Stimulated activated naive CD4-positive, alpha-beta T cell (primary cell): Measurements from ENCODE around the gene CCDC61.

Experiments
- DNase-seq, 6 experiments: peaks; one replicate each; lab custom pipeline; 2025; lab: John Stamatoyannopoulos, UW

CCDC61 gene

DNA sequence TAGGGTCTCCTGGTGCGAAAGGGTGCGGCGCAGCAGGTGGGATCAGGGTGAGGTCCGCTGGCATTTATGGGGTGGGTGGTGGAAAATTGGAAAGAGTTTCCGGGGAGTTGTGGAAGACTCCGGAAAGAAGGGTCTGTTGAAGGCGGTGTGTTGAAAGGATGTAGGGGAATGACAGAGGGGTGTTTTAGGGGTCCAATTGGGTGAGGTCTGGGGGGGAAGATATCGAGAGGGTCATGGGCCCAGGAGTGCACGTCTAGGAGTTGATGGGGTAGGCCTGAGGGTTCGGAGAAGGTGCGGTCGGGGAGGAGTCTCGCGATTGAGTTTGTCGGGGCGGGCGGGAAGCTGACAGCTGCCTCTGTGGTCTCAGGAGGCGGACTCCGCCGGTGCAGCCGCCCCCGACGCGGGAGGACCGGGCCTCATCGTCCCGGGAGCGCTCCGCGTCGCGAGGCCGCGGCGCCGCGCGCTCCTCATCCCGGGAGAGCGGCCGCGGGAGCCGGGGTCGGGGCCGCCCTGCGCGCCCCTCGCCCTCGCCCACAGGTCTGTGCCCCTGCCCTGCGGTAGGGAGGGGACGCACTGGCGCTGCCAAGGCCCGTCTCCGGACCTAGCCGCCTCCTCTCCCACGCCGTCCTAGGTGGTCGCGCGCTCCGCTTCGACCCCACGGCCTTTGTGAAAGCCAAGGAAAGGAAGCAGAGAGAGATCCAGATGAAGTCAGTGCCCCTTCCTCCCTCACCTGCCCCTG lies 20.6 kb downstream of the CCDC61 start:
- DNase-seq, result peak in 5 of 6 experiments; percentile 11 to 54 (median 34)

DNA sequence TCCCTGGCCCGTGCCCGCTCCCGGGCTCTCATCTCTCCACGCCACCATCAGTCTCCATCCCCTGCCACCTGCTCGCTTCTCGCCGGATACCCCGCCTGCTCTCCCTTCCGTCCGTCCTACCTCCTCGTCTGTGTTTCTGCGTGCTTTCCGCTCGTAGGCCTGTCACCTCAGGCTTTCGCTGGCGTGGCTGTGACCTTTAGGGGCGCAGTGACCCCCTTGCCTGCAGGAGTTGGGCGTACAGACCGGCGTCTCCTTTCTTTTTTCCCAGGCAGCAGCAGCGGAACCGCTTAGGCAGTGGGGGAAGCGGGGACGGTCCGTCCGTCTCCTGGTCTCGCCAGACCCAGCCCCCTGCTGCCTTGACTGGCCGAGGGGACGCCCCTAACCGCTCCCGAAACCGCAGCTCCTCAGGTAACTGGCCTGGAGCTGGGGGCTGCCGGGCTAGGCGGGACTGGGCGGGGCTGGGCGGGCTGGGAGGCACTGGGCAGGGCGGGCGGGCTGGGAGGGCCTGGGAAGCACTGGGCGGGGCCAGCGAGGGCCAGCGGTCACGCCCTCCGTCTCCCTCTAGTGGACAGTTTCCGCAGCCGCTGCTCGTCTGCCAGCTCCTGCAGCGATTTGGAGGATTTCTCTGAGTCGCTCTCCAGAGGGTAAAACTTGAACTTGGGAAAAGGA lies 21.3 kb downstream of the CCDC61 start:
- peak; percentile 44 to 83 (median 74) for DNase-seq

DNA sequence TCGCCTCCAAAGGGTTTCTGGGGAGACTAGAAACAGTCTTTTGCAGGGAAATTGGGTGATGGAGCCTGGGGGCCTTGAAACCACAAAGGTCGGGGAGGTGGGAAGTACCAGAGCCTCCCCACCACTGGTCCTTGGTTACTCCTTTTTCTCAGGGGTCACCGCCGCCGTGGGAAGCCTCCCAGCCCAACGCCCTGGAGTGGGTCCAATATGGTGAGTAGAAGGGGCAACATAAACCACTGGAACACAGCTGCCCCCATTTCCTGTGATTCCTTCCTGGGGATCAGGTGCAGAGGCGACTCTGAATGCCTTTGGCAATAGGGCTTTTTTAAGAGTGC lies 21.8 kb downstream of the CCDC61 start:
- no peak for DNase-seq

DNA sequence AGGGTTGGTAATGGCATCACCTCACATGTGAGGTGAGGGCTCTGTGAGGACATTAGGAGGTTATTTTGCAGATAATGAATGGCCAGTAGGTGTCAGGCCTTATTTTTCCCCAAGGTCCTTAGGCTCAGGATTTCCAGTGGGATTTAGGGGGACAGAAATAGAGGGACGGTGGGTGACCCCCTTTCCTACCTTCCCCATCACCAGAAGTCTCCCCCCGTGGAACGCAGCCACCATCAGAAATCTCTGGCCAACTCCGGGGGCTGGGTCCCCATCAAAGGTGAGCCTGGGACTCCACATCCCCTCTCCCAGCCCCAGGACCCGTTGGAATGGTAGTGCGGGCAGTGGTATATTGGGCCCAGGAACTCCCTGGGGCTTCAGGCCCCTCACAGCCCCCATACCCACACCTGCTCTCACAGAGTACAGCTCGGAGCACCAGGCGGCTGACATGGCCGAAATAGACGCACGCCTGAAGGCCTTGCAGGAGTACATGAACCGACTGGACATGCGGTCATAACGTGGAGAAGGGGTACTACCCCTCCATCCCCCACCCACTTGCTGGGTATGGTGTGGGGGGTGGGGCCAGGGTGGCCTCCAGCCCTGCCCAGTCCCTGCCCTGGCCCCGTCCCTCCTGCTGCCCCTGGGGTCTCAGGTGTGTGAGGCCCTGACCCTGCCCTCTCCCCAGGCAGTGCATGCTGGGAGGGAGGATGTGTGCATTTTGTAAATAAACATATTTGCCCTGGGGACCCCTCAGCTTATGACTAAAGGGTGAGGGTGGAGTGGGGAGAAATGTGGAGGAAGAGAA lies 22.8 kb downstream of the CCDC61 start:
- no peak for DNase-seq

DNA sequence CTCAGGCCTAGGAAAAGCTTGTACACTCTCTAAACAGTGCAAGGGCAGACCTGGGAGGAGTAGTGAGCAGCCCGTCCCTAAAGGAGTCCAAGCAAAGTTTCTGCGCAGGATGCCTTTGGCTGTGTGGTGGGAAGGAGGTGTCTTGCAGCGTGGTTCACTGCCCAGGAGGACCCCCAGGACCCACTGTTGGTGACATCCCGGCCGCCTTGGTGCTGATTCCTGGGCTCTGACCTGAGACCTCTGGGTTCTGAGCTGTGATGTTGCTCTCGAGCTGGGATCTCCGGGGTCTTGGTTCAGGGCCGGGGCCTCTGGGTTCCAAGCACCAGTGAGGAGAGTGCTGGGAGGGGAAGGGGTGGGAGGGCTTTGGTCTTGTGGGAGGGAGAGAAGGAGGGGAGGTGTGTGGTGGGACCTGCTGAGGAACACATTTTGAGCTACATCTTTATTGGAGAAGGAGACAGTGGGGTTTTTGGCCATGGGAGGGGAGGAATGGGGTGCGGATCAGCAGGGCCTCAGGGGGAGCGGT lies 23.5 kb downstream of the CCDC61 start:
- DNase-seq, result no peak

DNA sequence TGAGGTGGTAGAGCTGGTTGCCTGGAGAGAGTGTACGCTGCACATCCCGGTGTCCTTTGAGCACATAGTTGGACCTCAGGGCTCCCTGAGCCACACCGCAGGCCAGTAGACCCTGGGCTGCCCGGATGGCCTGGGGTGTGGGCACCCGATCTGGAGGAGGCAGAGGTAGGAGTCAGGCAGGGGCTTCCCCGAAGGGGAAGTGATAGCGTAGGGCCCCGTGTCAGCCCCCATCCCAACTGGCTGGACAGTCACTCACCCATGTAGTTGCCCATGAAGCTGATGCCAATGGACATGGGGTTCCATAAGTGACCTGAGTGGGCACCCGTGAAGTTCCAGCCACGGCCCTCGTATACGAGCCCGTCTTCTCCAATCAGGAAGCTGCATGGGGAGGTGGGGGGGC lies 24.0 kb downstream of the CCDC61 start:
- no peak for DNase-seq

DNA sequence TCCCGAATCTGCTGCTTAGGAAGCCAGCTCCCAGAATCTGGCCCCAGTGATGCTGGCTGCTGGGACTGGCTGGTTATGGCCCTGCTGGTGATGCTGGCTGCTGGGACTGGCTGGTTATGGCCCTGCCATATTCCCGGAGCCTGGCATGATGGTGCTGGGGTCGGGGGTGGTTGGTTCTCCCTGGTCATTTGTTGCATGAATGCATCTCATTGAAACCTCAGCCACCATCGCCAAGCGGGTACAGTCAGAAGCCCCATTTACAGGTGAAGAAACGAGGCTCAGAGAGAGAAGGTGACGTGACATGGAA lies 25.5 kb downstream of the CCDC61 start:
- no peak for DNase-seq

DNA sequence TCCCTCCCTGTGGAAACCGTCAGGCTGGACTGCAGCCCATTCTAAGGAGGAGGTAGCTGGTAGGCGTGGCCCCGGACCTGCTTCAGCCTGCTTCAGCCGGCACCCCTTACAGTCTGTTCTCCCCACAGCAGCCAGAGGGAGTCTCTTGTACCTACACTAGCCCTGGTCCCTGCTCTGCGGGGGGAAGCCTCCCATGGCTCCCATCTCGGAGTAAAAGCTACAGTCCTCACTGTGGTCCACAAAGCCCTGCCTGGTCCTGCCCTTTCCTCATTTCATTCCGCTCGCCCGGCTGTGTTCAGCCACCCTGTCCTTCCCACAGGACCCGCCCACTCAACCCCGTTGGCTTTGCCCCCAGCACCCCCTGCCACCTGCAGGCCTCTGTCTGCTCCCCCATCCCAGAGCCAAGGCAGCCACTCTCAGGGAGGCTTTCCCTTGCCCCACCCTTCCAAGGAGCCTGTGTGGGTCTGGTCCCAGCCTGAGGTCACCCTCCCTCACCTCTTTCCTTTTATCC lies 26.3 kb downstream of the CCDC61 start:
- no peak for DNase-seq

DNA sequence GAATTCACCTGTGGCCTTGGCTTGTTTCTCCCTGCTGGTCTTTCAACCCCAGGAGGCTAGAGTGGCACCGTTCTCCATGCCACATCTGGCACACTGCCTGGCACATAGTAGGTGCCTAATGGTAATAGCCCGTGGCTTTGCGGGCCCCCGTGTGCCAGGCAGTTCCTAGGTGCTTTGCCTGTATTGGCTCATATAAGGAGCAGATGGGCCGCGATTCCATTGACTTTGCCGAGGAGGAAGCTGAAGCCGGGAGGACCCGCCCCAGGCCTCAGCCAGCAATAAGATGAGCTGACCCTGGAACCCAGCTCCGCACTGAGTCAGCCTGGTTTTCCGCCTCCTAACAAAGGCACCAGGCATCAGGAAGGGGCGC lies 26.8 kb downstream of the CCDC61 start:
- no peak for DNase-seq

DNA sequence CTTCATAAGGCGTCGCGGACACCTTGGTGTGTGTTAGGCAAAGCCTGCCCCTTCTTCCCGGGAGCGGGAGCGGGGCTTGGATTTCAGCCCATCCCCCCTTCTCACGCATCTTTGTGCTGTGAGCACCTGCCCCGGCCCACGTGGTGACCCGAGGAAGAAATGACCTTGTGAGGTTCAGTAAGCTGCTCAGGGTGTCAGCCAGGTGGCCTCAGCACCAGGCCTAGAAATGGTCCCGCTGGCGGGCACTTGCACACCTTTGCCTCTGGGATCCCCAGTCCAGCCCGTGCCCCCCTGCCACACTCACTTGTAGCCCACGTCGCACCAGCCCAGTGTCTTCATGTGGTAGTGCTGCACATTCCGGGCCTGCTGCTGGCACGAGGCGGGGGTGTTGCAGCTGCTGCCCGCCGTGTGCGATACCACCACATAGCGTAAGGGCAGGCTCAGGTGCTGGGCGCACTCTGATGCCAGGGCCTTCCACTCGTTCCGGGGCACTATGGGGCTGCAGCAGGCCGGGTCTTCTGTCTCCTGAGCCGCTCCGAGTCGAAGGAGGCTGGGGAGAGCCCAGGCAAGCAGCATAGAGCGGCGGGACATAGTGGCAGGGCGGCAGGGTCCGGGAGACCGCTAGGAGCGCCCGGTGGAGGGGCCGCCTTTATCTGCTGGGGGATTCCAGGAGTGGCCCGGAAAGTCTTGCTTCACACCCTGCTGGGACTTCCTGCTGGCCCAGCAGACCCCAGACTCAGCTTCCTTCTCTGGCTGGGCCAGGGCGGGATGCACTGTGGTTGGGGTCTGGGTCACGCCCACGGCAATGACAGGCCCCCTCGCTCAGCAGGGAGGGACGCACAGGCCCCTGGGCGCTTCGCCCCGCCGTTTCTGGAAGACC lies 27.4 kb downstream of the CCDC61 start, which contains the start of gene PGLYRP1:
Gene PGLYRP1, minus strand, starts transcription at position 623 of the 880 bp plus-strand sequence. Its CDS starts 32 bp downstream, at position 591.
- DNase-seq, result no peak

DNA sequence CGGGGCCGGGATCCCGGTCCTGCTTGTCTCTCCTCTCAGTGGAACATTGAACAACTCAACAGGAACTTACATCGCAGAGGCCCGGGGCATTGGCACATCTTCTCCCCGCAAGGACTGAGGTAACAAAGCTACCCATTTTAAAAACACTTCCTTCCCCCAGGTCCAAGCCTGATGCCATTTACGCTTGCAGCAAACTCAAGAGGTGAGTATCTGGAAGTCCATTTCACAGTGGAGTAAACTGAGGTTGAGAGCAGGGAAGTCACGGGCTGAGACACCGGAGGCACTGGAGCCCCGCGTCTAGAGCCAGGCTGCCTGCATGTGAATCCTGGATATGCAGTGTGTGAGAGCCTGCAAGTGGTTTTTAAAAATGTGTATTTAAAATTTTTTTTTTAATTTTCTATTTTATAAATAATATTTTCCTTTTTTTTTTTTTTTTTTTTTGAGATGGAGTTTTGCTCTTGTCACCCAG lies 28.1 kb downstream of the CCDC61 start:
- DNase-seq, result no peak

DNA sequence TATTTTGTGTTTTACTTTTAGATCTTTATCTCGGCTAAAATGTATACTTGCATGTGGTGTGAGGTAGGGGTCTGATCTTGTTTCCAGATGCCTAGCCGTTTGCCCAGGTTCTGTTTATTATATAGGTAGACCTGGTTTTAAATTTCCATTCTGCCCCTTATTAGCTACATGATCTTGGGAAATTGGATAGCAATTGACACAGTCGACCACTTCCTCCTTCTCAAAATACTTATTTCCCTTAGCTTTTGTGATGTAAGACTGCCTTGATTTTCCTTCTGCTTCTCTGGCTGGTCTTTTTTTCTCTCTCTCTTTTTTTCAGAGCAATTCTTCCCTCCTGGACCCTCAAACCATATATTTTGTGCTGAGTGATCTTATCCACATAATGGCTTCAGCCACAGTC lies 30.6 kb downstream of the CCDC61 start:
- DNase-seq, result no peak

DNA sequence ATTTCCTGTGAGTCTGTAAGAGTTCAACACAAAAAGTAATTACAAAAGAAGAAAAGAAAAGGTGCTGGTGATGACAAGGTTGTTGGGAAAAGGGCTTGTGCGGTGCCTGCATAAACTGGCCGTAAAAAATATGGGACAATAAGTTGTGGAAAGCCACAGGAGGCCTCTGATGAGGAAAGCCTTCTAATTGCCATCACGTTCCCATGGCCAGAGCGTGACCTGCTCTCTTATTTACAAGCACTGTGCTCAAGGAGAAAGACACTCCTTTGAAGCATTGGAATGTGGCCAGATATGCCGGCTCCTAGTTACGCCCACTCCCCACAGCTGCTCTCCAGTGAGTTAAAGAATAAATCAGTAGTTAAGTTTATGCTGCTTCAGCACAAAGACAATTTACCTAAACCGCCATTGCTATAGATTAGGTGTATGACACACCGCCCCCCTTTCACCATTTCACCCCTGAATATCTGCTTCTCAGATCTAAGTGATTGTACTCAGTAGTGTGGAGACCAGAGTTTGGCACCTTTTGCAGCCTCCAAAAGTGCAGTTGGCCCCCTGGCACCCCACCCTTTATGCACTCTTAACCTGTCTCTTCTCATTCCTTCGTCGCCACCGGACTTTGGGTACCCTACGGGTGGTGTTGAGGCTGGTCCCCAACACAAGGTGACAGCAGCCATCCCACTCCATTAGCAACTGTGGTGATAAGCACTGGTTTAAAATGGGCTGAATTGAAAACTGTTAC lies 35.7 kb downstream of the CCDC61 start:
- DNase-seq, result no peak

DNA sequence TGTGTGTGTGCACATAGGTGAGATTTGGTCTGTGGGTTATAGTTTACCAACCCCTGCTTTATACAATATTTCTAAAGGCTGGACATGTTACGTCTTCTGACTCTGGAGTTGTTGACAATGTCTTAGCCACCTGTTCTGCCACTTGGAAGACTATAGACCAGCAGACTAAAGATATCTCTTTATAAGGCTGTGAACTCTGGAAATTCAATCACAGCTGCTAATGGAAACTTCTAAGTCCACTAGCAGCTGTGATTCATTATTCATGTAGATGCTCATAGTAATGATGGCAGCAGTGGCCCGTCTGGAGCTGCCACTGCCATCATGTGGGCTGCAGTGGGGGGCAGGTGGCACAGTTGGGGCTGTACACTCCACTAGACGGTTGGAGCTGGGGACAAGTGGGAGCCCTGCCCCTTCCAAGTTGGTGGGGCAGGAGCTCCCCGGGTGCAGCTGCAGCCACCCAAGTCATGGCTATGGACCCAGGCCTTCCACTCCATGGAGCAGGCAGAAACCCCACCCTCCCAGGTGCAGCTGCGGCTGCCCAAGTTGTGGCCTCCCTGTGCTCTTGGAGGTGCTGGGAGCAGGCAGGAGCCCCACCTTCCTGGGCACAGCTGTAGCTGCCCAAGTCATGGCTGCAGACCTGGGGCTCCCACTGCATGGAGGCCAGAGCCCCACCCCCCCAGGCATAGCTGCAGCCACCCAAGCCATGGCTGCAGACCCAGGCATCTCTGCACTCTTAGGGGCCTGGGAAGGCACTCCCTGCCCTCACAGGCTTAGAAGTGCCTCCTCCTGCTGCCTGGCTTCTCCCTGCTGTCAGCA lies 36.7 kb downstream of the CCDC61 start:
- DNase-seq, result no peak

DNA sequence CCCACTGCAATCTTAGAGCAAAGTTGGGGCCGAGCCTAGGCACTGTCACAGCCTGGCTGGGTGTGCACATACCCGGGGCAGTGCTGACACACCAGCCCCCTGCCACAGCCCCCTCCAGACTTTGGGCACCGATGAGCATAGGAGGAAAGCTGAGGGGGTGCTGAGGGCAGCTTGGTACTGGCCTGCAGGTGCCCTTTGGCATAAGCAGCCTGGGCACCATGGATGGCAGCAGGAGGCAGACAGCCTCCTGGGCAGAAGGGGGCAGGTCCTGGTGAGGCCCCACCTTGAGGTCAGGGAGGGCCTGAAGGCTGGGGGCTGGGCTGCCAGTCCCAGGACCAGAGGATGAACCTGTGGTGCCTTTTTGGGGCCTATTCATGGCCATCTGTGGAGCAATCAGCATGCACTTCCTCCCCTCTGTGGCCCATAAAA lies 37.3 kb downstream of the CCDC61 start:
- no peak for DNase-seq

DNA sequence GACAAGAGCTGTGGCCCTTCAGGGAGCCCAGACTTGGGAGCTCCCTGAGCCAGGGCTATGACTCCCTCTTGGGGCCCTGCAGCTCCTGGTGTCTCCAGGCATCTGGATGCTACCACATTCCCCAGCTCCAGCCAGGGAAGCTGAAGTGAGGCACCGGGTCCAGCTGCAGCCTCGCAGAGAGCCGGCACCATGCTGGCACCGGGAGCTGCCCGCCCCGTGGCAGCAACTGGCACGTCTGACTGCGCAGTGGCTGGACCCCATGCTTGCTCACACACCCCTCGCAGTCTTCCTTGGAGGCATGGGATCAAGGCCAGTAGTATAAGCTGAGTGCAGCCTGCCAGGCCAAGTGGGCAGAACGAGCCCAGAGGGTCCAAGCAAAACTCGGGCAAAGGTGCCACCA lies 38.1 kb downstream of the CCDC61 start:
- no peak for DNase-seq

DNA sequence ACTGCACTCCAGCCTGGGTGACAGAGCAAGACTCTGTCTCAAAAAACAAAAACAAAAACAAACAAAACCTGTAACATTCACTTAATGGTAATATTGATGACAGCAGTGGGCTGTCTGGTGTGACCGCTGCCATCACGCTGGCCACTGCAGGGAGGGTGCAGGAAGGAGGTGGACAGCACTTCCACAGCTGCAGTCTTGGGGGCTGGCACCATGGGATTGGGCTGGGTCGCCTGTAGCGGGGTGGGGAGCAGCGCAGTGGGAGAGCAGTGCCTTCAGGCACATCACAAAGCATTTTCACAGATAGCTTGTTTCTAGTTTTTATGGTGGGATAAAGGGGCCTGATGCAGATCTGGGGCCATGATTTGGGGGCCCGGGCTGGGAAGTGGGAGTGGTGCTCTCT lies 40.3 kb downstream of the CCDC61 start:
- no peak for DNase-seq

DNA sequence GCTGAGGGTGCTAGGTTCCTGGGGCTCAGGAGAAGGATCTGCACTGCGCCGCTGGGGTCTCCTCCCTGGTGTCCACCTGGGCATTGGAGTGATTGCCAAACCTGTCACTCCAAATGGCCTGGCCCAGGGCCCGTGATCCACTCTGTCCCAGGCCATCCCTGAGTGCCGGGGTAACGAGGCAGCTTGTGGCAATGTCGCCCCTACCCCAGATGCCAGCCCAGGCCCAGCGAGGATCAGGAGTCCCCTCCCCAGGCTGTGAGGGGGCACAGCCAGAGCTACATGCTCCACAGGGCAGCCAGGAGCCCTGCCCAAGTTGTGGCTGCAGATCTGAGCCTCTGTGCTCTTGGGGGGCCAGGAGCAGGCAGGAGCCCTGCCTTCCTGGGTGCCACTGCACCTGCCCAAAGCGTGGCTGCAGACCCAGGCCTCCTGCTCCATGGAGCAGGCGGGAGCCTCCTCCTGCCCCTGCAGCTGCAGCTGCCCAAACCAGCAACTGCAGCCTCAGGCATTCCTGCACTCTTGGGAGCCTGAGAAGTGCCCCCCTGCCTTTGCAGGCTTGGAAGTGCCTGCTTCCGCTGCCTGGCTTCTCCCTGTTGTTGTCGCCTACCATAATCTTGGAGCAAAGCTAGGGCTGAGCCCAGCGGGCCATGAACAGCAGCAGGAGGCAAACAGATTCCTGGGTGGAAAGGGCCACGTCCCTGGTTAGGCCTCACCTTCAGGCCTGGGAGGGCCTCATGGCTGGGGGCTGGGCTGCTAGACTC lies 40.9 kb downstream of the CCDC61 start:
- DNase-seq, result no peak

DNA sequence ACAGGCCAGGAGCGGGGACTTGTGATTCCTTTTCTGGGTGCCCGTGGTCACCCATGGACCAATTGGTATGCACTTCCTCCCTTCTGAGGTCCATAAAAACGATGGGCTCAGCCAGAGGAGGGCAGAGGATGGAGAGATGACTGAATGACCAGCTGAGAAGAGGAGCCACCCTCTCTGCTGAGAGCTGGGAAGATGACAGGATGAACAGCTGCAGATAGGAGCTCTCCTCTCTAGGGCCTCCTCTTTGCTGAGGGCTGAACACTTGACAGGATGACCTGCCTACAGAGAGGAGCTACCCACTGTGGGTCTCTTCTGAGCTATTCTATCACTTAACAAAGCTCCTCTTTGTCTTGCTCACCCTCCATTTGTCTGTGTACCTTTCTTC lies 41.5 kb downstream of the CCDC61 start:
- no peak for DNase-seq
